T1000 (cell line): ENCODE data around the gene HLCS.
A peak's percentile ranks its signal among the peaks of the same experiment; 100 is the strongest.

Experiments used
- DNase-seq: peaks from one replicate; lab custom pipeline; 2025; ENCODE audit warnings: mixed read lengths; lab: John Stamatoyannopoulos, UW

HLCS gene

DNA sequence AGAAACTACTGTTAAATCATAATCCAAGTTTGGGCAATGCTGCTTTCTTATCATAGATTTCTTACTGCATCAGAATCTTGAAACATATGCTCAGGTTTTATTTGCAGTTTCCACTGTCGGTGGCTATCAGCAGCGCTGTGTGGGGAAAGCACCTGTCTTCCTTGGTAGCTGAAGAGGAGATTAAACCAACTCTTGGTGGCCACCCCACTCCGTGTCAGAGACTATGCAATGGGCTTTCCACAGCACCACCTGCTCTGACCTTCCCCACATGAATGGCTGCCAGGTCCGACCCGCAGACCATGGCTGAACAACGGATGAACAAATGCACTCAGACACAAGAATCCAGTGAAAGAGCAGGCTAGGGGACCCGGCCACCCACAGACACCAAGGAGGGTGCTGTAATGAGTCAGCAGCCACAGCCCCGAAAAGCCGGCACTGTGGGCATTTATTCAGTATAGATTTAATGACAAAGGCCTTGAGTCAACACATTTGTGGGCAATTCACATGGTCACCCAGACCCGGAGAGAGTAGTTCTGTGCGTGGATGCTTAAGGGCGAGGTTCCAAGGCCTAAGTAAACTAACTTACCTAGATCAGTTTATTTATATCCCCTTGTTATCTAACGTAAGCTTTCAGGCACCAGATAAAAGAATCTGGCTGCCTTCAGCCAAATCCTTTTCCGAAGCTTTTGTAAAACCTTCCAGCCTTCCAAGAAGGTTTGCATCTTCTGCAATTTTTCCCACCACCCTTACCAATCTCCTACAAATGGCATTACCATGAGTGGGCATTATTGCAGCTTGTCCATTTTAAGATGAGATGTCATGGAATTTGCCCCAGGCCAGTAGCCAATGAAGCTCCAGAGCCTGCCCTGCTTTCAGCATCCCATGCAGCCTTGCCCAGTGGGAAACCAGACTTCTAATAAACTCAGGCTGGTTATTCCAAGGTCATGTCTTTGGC is 82.7 kb downstream of the HLCS start:
- peak; percentile 61 for DNase-seq

DNA sequence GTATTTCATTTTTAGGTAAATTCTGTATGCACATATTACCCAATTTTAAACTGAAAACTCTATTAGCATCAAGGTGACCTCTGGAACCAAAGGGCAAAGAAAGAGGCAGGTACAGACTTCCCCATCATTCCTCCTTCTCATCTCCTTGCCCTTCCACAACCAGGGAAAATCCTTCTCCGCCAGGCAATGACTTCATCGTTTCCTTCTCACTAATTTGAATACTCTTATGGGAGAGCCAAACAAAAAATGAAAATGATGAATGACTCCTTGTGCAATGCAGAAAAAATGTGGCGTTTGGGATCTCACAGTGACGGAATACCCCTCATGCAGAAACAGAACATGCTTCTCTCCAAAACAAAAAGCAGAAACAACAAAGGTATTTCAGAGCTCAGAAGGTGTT is 83.7 kb downstream of the HLCS start:
- DNase-seq = no peak

DNA sequence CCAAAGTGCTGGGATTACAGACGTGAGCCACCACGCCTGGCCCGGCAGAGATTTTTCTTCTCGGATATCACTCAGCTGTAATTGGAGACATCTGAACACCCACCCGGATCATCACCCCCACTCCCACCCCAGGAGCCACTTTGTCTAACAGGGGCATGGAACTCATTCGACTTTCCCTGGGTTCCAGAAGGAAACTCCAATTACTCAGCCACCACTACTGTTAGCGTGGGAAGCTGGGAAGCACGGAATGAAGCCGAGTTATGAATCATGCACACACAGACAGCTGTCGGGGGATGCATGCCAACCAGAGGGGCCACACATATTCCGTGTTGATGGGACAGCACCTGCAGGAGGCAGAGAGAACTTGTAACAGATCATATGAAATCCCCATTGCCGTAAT is 85.2 kb downstream of the HLCS start:
- DNase-seq = no peak

DNA sequence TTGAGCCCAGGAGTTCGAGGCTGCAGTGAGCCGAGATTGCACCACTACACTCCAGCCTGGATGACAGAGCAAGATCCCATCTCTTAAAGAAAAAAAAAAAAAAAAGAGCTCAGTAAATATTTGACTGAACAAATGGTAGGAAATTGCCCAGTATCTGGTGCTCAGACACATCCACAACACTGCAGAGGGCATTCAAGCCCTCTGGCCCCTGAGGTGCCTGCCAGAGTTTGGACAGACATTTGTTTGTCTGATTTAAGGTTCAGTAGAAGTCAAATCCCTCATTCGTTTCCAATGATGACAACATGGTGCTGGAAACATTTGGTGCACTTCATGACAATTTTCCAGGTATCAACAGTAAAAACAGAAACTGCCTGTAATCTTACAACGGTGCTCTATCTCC is 86.6 kb downstream of the HLCS start:
- no peak for DNase-seq

DNA sequence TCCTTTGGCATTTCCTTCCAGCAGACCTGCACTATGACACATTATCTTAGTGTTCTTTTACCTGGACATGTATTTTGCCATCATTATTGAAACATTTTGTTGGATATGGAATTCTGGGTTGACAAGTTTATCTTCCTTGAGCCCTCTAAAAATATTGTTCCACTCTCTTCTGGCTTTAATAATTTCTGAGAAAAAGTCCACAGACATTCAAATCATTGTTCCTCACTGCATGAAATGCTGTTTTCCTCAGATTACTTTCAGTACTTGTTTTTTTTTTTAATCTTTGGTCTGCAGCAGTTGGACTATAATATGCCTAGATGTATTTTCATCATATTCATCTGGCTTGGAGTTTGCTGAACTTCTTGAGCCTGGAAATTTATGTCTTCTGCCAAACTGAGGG is 88.7 kb downstream of the HLCS start:
- no peak for DNase-seq

DNA sequence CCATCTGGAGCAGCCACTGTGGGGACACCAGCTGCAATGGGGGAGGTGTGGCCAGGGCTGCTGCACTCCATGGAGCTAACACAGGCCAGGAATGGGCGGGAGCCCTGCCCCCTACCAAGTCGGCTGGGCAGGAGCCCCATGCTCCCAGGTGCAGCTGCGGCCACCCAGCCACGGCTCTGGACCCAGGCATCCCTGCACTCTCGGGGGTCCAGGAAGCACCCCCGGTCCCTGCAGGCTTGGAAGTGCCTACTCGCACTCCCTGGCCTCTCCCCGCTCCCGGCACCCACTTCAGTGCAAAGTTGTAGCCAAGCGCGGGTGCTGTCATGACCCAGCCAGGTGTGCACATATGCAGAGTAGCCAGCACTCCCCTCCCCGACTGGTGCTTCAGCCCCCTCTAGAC is 91.8 kb downstream of the HLCS start:
- DNase-seq = no peak

DNA sequence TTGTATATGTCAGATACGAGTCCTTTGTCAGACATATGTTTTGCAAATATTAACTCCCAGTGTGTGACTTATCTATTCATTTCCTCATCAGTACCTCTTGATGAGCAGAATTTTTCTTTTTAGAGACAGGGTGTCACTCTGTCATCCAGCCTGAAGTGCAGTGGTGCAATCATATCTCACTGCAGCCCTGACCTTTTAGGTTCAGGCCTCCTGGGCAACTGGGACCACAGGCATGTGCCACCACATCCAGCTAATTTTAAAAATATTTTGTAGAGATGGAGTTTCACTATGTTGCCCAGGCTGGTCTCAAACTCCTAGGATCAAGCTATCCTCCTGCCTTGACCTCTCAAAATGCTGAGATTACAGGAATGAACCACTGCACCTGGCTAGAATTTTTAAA is 93.0 kb downstream of the HLCS start:
- no peak for DNase-seq

DNA sequence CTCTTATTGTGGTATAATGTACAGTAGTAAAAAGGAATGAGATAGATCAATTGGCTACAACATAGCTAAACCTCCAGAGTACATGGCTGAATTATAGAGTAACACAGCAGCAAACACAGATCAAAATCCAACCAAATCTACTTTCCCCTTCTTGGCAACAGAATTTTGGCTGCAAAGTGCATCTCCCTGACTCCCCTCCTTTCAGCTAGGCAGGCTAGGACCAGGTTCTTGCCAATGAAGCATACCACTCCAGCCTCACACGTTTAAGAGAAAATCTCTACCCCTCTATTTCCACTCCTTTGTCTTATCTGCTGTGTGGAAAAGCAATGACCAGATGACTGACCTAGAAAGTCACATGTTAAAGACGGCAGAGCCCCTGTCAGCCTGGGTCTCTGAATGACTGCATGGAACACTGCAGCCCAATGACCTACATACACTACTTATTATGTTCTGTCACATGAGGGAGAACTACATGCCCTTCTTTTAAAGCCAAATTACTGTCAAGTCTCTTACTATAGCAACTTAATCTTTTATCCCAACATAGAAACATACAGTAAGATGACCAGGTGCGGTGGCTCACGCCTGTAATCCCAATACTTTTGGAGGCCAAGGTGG is 99.1 kb downstream of the HLCS start:
- no peak for DNase-seq

DNA sequence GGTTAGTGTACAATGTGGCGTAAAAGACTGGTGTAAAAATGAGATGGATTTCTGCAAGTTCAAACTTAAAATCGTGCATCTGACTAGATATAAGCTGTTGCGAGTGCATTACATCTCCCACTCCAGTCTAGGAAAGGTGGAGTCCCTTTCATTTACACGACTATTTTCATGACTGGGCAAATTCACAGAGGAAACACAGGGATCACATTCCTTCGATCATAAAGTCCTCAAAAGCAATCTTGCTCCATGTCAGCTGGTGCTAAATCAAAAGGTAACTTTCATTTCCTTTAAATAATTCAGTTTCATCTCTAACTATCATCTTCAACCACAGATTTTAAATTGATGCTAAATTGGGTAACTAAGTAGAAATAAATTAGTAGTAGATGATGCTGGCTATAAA is 100.0 kb downstream of the HLCS start:
- no peak for DNase-seq

DNA sequence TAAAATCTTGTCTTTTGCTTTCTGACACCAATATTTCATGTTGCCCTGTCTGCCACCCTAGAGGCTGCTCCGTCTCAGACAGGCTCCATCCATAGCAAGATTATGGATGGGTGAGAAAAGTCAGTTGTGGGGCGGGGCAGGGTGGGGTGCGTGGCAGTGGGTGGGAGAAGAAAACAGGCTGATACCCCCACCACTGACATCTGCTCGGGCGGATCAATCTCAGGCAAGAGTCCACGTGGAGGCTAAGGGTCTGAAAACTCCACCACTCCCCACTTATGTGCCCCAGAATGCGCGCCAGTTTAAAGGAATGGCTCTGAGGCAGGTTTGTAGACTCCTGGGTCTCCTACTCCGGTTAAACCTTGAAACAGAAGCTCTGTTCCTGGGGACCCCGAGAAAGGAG is 101.5 kb downstream of the HLCS start:
- no peak for DNase-seq

DNA sequence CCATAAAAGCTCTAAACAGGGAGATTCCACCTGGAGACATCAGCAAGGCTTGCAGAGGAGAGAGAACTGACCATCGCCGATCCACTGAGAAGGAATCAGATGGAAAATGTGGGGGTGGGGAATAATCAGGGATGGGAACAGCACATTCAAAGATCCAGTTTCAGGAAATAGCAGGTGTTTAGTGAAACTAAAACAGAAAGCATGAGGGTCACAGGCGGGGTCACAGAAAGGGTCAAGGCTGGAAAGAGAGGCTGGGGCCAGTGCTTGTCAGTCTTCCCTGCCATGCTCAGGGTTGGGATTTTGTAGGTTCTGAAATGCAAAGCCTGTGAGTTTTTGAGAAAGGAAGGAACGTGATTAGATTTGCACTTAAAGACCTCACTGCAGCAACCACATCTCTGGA is 103.2 kb downstream of the HLCS start:
- DNase-seq = no peak

DNA sequence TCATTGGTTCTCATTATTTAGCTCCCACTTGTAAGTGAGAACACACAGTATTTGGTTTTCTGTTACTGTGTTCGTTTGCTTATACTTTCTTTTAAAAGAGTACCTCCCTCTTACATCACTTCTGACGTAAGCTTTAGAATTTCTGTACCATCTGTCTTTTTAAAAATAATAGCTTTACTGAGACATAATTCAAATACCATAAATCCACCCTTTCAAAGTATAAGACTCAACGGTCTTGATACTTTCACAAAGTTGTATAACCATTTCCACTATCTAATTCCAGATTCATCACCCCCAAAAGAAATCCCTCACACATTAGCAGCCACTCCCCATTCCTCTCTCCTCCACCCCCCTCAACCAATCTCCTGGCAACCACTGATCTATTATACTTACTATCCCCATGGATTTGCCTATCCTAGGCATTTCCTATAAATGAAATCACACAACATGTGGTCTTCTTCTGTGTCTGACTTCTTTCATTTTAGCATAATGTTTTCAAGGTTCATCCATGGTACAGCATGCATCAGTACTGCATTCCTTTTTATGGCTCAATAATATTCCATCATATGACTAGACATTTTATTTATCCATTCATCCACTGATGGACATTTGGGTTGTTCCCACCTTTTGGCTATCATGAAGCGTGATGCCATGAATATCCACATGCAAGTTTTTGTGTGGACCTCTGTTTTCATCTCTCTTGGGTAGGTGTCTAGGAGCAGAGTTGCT is 104.7 kb downstream of the HLCS start:
- DNase-seq = no peak

DNA sequence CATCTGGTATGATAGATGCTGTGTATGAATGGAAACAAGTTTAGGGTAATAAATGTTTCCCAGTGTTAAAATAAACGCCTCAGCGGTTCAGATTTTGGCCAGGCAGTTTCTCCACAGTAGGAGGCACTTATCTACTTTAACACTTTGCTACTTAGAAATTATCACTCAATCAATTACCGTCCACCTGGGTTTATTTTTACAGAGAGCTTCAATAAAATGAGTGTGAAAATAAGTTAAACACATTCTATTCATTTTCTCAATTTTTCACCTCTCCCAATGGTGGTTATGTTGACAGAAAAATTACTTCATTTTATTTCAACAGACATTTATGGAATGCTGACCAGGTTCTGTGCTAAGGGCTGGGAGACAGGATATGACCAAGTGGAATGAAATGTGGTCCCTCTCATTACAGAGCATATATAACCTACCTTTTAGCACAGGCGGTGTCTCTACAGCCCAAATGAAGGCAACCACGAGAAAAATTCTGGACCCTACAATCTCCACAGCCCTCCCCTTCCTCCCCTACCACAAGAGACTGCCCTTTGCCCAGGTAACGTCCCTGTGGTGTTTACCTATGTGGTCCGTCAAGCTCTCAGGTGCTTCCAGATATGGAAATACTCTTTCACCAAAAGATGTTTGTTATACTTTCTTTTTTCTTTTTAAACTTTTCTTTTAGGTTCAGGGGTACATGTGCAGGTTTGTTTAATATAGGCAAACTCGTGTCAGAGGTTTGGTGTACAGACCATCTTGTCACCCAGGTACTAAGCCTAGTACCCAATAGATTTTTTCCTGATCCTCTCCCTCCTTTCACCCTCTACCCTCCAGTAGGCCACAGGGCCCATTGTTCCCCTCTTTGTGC is 105.5 kb downstream of the HLCS start:
- no peak for DNase-seq

DNA sequence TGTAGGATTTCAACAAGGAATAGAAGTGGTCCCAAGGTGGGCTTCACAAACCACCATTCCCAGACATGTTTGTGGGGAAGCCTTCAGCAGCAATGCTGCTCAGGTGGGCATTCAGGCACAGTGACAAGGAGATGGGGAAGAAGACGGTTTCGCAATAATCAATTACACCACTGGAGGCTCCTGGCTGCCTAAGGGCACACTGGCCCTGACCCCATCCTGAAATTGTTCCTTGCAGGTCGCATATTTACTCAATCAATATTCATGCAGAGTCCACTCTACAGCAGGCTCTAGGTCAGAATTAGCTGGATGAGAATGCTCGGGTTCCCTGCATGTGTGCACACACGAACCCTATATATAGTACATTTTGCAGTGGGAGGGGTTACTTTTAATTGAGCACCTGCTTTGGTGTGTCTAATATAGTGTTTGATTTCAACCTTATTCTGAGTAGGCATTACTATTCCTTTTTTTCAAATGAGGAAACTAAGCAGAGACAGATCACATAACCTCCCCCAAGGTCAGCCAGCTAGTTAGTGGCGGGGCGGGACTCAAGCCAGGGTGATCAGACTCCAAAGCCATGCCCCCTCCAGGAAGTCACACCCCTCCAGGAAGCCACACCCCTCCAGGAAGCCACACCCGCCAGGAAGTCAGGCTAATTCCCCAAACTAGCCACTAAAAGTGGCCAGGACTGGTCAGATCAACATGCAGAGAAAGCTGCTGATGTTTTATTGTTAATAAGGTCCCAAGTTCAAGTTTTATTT is 106.5 kb downstream of the HLCS start:
- DNase-seq = peak; percentile 20

DNA sequence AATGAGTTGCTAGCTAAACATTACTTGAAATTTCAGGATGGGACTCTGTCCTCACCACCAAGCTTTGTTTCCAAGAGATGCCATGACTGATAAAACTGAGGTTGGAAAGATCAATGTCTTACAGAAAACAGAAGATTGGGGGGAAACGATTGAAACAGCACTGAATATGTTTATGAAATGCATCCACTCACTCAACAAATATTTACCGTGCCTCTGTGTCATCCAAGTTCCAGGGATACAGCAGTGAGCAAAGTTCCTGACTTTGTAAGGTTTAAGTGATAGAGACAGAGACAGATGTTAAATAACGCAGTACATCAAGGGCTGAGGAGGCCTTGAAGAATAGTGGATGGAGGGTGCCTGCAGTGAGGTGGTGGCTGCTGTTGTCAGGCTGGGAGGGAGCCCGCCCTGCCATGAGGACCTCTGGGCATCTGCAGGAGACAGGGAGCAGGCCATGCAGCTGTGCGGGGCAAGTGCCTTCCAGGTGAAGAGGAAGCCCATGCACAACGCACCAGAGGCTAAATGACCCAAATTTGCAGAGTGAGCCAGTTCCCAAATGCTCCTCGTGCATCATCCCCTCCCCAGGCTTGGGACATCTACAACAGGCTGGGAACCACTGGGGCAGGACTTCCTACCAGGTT is 108.0 kb downstream of the HLCS start:
- no peak for DNase-seq

DNA sequence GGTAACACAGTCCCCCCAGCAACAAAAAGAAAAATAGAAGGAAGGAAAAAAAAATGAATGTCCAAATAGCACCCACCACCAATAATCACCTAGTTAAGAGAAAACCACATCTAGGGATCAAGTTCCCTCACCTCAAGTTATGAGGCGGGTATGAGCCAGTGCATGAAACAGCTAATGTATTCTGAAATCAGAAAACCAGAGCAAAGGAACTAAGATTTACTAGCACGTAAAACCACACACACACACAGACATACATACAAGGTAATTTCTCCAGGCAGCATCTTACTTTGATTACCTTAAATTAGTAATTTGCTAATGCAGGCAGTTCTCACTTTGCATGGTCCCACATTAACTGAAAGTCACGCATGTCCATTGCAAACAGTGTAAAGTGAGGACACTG is 109.8 kb downstream of the HLCS start:
- DNase-seq = no peak

DNA sequence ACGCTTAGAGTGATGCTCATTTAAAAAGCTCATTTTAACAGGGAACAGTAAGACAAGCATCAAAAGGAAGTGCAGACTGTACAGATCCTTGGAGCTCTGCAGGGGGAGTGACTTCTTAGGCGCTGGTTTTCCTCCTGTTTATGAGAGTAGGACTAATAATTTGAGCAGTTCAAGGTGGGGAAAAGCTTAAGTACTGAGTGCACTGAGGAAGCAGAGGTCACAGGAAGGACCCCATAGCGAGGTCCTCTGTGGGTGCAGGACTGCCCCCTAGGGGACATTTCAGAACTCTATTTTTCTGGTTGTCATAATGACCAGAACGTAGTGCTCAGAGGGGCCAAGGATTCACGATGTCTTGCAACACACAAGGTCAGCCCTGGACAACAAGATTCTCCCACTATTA is 112.1 kb downstream of the HLCS start:
- DNase-seq = no peak

DNA sequence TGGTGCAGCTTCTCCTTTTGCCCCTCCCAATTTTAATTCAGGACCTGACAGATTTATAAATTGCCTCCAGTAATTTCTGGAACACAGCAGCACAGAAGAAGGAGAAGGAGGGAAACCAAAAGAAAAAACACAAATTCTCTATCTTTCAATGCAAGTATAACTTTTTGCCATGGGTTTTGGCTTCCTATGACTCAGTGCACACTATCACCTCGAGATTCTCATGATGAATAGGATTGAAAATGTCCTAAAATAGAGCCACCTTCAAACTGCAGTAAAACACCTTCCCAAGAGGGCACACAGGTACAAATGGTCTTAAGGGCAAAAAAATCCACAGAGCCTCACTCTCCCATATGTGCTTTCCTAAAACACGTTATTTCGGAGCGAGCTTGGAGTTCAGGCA is 113.6 kb downstream of the HLCS start:
- DNase-seq = no peak

DNA sequence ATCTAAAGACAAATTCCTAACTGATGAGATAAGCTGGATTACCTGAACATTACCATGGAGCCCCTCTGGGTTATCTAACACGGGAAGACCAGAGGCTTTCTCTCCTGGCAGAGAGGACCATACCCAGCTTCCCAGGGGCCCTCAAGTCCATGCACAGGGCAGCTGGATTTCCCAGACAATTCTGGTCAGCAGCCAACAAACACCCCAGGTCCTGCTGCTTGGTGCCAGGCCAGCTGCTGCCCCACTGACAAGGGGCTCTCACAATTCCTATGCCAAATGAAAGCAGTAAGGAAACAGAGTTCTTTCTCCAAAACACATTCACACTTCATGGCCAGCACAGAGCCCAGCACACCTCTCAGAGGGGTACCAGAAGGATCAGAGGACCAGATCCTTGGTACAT is 114.2 kb downstream of the HLCS start:
- DNase-seq = no peak

DNA sequence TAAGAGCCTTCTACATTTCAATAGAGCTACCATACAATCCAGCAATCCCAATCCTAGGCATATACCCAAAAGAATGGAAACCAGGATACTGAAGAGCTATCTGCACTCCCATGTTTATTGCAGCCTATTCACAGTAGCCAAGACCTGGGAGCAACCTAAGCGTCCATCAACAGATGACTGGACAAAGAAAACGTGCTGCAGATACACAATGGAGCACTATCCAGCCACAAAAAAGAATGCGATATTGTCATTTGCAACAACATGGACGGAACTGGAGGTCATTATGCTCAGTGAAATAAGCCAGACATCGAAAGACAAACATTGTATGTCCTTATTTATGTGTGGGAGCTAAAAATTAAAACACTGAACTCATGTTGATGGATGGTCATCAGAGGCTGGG is 115.3 kb downstream of the HLCS start:
- DNase-seq = no peak

DNA sequence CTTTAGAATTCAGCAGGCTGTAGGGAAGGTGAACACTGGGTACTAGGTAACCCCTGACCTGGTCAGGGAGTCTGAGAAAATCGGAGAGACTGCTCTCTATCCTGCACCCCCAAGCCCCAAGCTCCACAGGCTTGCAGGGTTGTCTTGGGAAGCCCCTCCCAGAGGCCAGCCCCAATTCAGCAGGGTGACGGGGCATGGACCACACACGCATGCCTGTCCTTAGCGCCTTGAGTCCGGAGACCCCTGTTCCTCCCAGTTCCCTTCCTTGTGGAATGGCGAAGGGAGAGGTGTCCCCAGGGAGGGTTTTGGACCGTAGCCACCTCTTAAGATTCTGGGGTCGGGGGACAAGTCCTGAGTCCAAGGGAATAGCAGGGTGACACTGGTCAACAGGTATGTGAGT is 116.1 kb downstream of the HLCS start:
- DNase-seq = no peak
